HG02763 (cell line): ENCODE data around the gene WNT1.

ENCODE experiments used
- ATAC-seq: cut with Tn5 transposase; IDR thresholded peaks from one replicate; pipeline ENCODE4 v1.9.1; 2021; ENCODE audit warnings: mild to moderate bottlenecking, moderate library complexity; ENCODE audit not compliant: unreplicated experiment

WNT1 gene

DNA sequence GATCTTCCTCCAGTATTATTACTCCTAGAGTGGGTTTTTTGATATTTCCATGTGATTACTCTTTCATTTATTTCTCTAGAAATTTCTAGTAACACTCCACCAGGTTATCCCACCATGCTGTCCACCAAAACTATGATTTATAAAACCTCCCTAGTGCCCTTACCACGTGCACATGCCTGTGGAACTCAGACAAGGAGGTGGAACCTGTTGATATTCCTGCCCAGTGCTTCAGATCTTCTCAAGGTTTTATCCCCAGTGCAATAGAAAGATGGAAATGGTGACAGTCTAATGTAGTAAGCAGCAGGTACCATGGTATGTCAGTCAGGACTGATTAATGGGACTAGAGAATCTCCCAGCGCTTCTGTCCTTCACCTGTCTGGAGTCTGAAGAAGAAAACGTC is 17.3 kb upstream of the WNT1 start:
- ATAC-seq, result no peak

DNA sequence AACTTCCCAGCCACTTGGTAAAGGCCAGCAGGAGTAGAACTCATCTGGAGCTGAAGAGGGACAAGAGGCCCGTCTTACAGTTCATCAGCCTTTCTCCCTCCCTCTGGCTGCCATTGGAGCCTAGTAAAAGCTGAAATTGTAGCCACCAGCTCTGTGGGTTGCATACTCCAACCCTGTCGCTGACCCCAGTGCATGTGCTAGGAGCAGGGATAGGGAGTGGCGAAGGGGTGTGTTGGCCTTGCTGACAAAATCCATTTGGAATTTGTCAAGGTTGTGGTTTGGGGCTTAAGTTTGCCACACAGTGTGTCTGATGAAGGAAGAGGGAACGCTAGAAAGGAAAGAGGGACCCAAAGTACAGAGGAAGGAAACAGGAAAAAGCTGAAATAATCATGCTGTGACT is 16.8 kb upstream of the WNT1 start:
- ATAC-seq, result no peak

DNA sequence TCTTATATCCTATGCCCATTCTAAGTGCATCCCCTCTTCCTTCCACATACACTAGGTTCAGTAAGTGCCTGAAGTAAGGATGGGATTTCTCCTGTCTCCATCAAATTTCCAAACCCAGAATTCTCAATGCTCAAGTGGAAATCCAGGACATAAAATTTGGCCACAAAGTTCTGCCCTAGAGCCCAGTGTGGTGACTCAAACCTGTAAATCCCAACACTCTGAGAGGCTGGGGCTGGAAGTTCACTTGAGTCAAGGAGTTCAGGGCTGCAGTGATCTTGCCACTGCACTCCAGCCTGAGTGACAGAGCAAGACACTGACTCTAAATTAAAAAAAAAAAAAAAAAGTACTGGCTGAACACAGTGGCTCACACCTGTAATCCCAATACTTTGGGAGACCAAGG is 16.3 kb upstream of the WNT1 start:
- ATAC-seq, result no peak

DNA sequence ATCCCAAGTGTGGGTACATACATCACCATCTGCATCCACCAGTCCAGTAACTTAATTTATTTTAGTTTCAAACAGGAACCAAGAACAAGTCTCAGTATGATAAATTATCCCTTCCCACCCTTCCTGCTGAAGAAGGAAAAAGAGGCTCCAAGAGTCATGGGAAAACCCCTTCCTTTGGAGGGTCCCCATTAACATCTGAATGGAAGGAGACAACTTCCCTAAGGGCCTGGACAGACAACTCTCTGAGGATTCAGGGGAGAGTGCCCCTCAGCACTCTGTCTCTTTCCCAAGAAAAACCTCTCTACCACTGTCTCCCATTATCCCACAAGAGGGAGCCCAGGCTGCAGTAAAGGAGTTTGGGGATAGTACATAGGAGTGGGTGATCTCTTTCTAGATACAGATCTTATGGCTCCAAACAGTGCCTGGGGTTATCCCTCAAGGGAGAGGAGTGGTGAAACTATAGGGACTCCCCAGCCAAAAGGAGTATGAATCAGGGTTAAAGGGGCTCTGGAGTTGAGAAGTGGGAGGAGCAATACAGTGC is 12.8 kb upstream of the WNT1 start:
- no peak for ATAC-seq

DNA sequence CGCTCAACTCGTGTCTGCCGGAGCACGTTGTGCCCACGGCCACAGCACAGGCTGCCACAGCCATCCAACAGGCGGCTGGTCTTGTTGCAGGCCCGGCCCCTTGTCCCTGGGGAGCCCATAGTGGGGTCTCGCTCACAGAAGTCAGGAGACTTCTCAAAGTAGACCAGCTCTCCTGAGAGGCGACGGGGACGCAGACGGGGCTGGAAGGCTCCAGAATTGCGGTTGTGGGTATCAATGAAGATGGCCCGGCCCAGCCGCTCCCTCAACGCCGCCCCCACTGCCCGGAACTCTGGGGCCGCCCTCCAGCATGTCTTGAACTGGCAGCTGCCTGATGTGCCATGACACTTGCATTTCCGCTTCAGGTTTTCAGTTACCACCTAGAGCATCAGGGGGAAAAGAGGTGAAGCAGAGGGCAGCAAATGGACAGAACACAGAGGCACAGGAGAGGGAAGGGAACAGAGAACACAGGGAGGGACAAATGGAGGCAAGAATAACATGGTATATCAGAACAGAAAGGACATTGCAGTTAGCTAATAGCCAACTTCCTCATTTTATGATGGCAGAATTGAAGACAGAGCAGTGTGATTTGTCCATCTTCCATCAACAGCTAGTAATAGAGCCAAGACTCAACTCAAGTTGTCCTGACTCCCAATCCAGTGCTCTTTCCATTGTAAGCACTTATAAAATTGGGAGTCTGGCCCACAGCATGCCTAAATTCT is 11.8 kb upstream of the WNT1 start:
- ATAC-seq, result no peak

DNA sequence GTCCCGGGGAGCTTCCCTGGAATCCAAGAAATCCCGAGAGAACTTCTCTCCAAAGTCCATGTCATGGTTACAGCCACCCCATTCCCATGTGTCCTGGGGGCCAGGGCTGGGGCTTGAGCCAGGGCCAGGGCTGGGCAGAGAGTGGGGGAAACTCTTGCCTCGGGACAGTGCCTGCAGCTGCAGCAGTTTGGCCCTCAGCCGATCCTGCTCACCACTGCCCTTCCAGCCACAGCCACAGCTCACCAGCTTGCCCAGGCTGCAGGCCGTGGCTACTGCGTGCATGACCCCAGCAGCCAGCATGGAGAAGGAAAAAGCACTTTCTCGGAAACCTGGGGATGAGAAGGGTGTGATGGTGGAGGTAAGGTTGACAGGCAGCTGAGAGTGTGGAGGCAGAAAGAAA is 10.1 kb upstream of the WNT1 start:
- no peak for ATAC-seq

DNA sequence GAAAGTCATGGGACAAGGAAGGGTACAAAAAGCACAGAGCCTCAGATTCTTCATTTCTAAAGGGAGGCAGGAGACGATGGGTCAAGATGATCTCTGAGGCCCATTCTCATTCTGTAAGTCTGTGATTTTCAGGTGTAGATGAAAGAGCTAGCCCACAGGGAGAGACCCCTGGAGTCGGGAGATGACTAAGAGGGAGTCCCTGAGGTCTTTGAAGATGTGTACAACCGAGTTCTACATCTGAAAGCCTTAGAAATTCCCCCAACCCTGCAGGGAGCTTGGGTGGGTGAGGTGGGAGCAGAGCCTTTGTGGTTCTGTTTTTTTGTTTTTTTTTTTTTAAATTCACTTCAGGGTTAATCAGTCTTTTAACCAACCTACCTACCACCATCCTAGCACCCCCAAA is 9.7 kb upstream of the WNT1 start:
- ATAC-seq, result no peak

DNA sequence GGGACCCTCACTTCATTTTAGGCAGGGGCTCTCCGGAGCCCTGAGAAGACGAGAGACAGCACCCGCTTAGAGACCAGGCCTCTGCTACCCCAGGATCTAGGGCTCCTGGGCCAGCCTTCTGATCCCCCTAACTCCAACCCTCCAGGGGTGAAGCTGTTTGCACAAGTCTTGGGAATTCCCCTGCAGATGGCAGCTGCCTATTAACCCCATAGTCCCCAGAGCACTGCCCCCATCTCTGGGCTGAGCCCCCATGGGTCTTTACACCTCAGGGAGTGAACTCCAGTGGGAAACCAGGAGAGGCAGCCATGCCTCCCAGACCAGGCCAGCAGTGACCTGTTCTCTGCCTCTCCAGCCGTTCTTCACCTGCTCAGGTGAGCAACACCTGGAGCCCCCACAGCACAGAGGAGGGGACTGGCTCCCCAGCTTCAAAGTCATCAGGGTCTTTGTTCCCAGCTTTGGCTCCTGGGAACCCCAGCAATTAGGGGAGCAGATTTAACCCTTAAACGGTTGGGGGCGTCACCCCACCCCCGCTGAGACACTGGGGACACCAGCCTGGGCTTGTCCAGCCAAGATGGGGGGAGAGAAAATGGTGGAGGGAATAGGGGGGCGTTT is 8.9 kb upstream of the WNT1 start:
- ATAC-seq, result no peak

DNA sequence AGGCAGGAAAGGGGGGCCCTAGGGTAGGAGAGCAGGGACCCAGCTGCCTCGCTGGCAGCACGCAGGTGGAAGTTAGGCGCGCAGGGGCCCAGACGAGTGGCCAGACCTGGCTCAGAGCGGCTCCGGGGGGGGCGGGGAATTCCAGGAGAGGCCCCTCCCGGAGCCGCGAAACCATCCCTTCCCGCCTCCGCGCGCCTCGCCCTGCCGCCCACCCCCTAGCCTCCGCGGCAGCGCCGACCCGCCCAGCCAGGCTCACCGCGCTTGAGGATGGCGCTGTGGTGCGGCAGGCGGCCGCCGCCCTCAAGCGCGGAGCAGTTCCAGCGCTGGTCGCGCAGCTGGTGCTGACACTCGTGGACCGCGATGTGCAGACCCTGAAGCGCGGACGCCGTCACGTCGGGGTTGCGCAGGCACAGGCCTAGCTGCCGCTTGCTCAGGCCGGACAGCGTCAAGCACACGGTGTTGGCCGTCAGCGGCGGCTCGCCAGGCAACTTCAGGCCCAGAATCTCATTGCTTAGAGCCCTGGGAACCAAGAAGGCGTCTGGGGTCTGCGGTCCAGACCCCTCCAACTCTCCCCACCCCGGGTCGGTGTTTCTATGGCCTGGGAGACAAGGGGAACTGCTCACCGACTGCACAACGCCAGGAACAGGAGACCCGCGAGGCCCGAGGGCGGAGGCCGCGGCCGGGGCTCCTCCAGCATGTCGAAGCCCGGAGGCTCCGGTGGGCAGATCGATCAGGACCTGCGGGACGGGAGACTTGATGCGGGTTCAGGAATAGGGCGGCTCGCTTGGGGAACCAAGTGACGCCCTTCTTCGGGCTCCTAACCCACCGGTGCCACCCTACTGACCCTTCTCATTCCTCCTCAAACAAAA is 8.1 kb upstream of the WNT1 start:
- ATAC-seq, result no peak

DNA sequence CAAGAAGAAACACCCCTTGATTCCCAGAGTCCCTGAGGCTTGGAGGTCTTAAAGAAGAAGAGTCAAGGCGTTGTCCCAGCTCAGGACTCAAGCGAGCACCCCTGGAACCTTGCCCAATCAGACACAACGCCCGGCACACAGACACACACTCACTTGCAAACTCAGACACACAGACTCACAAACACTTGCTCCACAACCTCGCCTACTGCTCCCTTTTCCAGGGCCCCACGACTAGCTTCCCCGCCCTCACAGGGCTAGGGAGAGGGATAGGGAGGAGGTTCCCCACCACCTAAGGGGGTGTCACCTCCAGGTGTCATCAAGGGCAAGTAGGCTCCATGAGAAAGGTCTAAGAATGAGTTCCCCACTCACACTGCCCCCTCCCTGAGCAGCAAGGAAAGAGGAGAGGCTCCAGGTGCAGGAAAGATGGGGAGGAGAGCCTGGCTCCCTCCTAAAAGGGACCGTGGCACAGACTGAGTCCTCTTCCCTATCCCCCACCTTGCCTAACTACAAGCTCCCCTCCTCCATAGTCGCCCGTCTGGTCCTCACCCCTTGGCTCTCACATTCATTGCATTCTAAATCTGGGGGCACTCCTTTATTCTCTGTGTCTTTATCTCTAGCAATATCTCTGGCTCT is 7.3 kb upstream of the WNT1 start:
- no peak for ATAC-seq

DNA sequence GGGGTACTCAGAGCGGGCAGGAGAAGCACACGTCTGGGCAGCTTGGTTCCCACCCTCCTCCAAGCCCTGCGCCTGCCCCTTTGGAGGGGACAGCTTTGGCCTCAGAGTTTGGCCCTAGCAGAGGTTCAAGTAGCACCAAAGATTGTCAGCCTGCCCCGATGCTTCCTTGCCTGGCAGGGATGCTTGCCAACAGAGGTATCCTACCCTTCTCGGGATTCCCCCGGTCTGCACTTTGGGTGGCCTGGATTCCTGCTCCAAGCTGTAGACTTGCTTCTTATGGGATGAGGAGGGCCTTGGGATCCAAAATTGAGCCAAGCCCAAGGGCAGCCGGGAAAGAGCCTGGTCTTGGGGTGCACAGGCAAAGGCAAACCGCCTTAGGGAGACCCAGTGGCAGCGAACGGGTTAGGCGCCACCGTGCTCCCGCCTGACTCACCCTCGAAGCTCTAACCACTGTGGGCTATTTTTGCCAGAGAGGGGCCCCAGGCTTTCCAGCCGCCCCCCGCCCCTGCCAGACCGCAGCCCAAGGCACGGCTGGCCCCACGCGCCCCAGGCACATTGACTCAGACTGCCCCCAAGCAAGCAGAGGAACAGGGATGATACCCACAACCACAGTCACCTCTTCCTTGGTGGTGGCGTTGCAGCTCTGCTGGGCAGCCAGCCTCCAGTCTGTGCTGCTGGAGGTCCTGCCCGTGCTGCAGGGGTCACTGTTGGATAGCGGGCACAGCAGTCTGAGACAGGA is 5.7 kb upstream of the WNT1 start:
- no peak for ATAC-seq

DNA sequence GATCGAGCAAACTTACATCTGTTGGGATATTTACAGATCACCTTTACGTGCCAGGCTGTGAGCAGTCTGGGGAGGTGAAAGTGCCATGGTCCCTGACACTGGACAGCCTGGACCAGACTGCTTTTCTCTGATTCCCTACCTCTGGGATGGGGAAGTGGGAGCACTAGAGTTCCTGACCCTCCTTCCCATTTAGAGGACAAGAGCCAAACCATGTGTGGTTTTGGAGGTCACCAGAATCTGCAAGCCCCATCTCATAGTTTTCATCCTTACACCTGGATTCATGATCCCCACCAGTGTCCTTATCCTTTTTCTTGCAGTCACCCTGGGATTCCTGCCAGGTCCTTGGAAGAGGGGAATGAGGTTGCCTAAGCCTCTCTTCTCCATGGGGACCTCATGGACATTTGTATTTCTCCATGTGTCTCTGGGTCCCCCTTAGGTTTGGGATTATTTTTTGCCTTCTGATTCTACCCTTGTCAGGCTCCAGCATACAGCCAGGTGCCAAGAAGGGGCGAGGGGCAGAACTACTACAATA is 5.1 kb upstream of the WNT1 start:
- ATAC-seq, result no peak

DNA sequence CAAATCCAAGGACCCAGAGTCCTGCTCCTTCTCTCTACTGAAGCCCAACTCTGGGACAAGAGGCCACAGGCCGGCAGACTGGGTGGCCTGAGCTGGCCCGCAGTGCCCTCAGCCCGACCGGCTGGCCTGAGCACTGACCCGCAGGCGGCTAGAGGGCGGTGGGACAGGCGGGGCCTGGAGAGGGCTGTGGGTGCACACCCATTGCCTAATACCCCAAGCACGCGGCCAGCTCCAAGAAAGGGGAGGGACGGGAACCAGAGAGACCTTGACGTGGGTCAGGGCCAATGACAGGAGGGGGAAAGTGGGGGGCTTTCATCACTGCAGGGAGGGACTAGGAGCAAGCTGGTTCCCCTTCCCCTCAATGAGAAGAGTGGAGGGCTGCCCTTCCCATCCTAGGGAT is 4.6 kb upstream of the WNT1 start:
- ATAC-seq, result no peak

DNA sequence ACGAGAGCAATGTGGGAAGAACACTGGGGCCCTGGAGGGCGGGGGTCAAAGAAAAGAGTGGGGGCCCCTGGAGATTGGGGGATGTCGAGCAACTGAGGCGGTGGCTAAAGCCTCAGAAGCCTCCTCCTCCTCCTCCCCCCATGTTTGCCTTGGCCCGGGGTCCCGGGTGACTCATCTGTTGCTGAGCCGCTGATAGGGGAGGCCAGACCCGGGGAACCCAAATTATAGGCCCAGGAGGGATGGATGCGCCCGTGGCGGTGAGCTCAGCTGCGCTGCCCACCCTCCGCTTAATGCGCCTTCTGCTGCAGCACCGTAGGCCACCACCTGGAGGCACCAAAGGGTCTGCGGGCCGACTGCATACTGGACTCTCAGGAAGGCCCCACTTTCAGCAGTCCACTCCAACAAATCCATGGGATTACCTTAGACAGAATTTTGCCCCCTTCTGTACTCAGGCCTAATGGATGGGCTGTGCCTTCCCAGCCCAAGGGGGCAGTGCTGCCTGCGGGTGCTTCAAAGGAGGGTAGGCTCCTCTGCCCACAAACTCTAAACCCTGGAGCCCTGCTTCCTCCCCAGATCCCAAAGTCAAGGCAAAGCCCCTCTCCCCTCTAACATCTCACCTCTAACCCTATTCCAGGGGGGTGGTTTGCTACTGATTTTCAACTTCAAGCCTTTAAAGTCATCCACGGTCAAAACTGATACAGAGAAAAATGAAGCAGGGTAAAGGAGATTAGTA is 4.0 kb upstream of the WNT1 start:
- ATAC-seq, result no peak

DNA sequence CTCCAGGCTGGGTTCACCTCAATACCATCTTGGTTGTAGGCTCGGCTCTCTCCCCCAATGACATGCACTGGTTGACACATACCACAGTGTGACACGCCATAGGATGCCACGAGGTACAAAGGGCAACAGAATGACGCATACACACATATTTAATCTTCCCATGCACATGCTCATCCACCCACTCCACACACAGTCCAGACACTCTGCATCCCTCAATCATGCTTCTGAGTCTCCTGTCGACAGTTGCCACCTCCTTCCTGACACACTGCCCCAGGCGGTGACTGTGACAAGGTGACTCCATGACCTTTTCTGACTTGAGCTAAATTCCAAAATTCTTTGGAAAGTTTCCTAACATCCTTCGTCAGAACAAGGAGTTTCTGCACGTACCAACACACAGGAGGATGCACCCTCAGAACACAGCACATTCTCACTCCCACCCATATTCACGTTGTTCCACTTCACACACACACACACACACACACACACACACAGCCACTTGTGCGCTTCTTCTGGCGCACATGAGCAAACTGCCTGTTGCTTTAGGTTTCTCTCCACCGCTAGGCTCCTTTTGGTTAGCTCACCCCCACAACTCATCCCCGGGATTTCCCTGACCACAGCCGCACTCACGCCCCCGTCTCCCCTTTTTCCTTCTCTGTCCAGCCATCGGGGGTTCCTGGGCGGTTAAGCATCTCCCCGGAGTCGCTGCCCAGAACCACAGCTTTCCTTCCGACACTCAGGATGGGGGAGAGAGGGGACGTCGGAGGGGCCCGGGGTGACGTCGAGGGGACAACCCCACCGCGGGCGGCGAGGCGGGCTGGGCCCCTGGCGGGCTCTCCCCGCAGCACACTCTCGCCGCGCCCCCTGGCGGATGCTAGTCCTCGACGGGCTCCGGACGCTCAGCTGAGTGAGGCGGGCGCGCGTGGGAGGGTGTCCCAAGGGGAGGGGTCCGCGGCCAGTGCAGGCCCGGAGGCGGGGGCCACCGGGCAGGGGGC is 536 bp upstream of the WNT1 start:
- no peak for ATAC-seq

DNA sequence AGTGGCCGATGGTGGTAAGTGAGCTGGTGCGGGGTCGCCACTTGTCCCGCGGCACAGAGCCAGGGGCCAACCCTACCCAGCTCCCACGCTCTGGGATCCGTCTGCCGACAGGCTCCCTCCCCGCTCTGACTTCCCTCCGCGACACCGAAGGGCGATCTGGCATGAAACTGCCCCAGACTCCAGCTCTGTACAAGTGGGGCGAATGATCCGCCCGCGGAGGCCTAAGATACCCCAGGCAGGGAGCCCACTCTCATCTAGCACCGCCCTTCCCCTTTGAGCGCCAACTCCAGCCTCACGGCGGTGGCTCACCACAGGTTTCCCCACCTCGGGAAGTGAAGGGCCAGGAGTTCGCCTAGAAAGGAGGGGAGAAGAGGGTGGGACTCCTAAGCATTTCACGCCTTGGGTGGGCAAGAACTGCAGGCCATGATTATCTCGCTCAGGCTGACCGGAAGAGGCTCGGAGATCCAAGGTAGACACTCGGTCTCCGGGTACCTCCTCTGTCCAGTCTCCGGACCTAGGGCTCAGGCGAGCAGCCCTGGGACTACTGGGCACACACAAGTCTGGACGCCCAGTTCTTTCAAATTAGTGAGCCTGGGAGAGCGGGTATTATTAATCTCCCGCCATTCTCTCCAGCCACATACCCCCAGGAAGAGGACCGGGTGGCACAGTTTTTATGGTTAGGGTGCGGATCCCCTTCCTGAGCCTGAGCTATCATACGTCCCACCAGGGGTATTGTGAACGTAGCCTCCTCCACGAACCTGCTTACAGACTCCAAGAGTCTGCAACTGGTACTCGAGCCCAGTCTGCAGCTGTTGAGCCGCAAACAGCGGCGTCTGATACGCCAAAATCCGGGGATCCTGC is 849 bp downstream of the WNT1 start:
- ATAC-seq, result no peak

DNA sequence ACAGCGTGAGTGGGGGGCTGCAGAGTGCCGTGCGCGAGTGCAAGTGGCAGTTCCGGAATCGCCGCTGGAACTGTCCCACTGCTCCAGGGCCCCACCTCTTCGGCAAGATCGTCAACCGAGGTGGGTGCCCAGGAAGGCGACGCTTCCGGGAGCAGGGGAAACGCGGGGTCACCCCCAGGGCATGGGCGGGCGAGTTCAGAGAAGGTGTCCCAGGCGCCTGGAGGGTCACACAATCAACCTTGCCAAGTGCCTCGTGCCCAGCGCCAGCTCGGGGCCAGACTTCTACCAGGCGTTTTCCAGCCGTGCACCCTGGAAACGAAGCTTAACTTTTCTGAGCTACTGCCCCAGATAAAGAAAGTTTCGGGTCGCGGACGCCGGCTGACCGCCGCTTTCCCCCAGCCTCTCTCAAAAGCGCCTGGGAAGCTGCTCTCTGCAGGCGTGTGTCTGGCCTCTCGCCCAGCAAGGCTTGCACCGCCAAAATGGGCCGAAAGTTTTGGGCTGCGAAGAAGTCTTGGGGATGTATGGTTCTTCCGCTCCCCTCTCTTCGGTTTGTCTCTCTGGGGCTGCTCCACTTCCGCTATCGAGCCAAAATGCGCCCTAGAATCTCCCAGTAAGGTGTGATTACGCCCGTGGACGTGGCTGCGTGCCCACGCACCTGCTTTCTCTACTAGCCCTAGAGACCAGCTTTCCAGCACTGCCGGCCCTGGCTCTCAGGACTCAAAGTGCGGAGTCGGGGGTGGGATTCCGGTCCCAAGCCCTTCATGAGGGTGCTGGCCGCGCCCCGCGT is 1.7 kb downstream of the WNT1 start:
- no peak for ATAC-seq
